ENCODE data around the gene SCN4B. TPM values are rescaled to one million over a fixed set of nuclear protein-coding genes. Genes with fewer than 3 reads are reported as not detected.

SCN4B gene
- total and polyA plus RNA-seq, 2 donors (not counting 3 experiments of a cell fraction or from before 2014, with no cell fraction given), result 0.06 to 0.13 TPM

- no peak overlapping the region for H3K4me3 ChIP-seq (replicated peaks in 1 of 3; ENCODE audit: insufficient read depth in 1 of 3, low read depth in 1 of 3, low read length in 3 of 3)
- no peaks in the 10 kb centered on the region for H3K36me3 ChIP-seq (ENCODE audit: control insufficient read depth in 2 of 2, extremely low read depth in 1 of 2, insufficient read depth in 2 of 2, low read length in 2 of 2)
- TF ChIP-seq GATA2 (IDR thresholded peaks at IDR 0.05; ENCODE audit: insufficient read depth, insufficient read length, low read depth, low read length), result no peak
- no peak for TF ChIP-seq MYC (IDR thresholded peaks at IDR 0.05; ENCODE audit: low read depth, low read length)
- no peak for TF ChIP-seq CTCF (IDR thresholded peaks at IDR 0.05; ENCODE audit: extremely low read depth in 1 of 2, insufficient read depth in 1 of 2, low read depth in 1 of 2, low read length in 2 of 2)
- intact Hi-C loops (cut with micrococcal nuclease) (no loop called here), dilution Hi-C loops (cut with MboI; ENCODE audit: extremely low pct_ligation_motif_present, low sequenced_read_pairs) (no loop called here)
- no peaks in the 10 kb centered on the region for H4K20me1 ChIP-seq (replicated peaks; ENCODE audit: control insufficient read depth, extremely low read depth, insufficient read depth, low read length)
- H3K27me3 ChIP-seq (ENCODE audit: control insufficient read depth in 2 of 2, insufficient read depth in 2 of 2, low read length in 2 of 2), result peaks cover 72 to 76% of the 10 kb centered on the region in 2 experiments
- H3K79me2 ChIP-seq (ENCODE audit: control insufficient read depth, insufficient read depth, low read length), result no peaks in the 10 kb centered on the region
- no peak overlapping the region for H3K27ac ChIP-seq (ENCODE audit: insufficient read depth, low read depth, low read length)
- FAIRE-seq (no peak), DNase-seq (ENCODE audit: low read depth, low spot score) (no peak)
- POLR2A ChIA-PET, result no interaction called here
- no peak overlapping the region for H2AFZ ChIP-seq (ENCODE audit: low read depth, low read length)
- BruUV-seq (replicated peaks), result no TSS peak
- no peaks in the 10 kb centered on the region for H3K9me3 ChIP-seq (replicated peaks; ENCODE audit: control insufficient read depth, insufficient read depth, low read length)
- H3K9me1 ChIP-seq (replicated peaks; ENCODE audit: control insufficient read depth, extremely low read depth, insufficient read depth, low read length), result no peaks in the 10 kb centered on the region
- H3K4me2 ChIP-seq (ENCODE audit: insufficient read depth, low read length), result no peak overlapping the region
- H3K9ac ChIP-seq (replicated peaks; ENCODE audit: extremely low read depth, insufficient read depth, low read length), result no peak overlapping the region
- CTCF ChIA-PET, result interaction anchor here (1.4 to 2.3 kb wide), 2 partner anchors 8 to 19 kb away, joined by 3 to 19 read pairs; no protein-coding TSS in a partner anchor
- peaks cover 3% of the 10 kb centered on the region for H3K4me1 ChIP-seq (ENCODE audit: control insufficient read depth, extremely low read depth, insufficient read depth, low read length)
Observed at GRCh38 chr11:118152020-118152551, 537 bp downstream of the SCN4B start.

GRCh38 chr11:118151431-118151830 lies 1.2 kb downstream of the SCN4B start:
- POLR2A ChIA-PET, result no interaction called here
- H3K27ac ChIP-seq (ENCODE audit: insufficient read depth, low read depth, low read length), result no peak overlapping the region
- DNase-seq (ENCODE audit: low read depth, low spot score) (no peak), FAIRE-seq (no peak)
- no peak overlapping the region for H2AFZ ChIP-seq (ENCODE audit: low read depth, low read length)
- H3K4me1 ChIP-seq (ENCODE audit: control insufficient read depth, extremely low read depth, insufficient read depth, low read length), result peaks cover 3% of the 10 kb centered on the region
- no peak overlapping the region for H3K4me2 ChIP-seq (ENCODE audit: insufficient read depth, low read length)
- dilution Hi-C loops (cut with MboI; ENCODE audit: extremely low pct_ligation_motif_present, low sequenced_read_pairs), result no loop called here
- BruUV-seq (replicated peaks), result no TSS peak
- no peaks in the 10 kb centered on the region for H3K36me3 ChIP-seq (ENCODE audit: control insufficient read depth in 2 of 2, extremely low read depth in 1 of 2, insufficient read depth in 2 of 2, low read length in 2 of 2)
- no peaks in the 10 kb centered on the region for H3K9me3 ChIP-seq (replicated peaks; ENCODE audit: control insufficient read depth, insufficient read depth, low read length)
- intact Hi-C loops (cut with micrococcal nuclease), result no loop called here
- H3K9ac ChIP-seq (replicated peaks; ENCODE audit: extremely low read depth, insufficient read depth, low read length), result no peak overlapping the region
- CTCF ChIA-PET, result interaction anchor here (2.3 kb wide), 1 partner anchor 20 kb away, joined by 19 read pairs; no protein-coding TSS in a partner anchor
- TF ChIP-seq MYC (IDR thresholded peaks at IDR 0.05; ENCODE audit: low read depth, low read length), result no peak
- TF ChIP-seq FOS (IDR thresholded peaks at IDR 0.05; ENCODE audit: borderline replicate concordance, insufficient read depth, low read length), result no peak
- TF ChIP-seq CTCF (IDR thresholded peaks at IDR 0.05; ENCODE audit: extremely low read depth in 1 of 2, insufficient read depth in 1 of 2, low read depth in 1 of 2, low read length in 2 of 2), result no peak
- no peak for TF ChIP-seq EZH2 (IDR thresholded peaks at IDR 0.05; ENCODE audit: borderline replicate concordance, low read depth, low read length, severe bottlenecking)
- no peak for TF ChIP-seq GATA2 (IDR thresholded peaks at IDR 0.05; ENCODE audit: insufficient read depth, insufficient read length, low read depth, low read length)
- TF ChIP-seq JUN (IDR thresholded peaks at IDR 0.05; ENCODE audit: borderline replicate concordance, insufficient read depth, insufficient read length, low read depth), result no peak
- no peak for TF ChIP-seq MAX (IDR thresholded peaks at IDR 0.05; ENCODE audit: insufficient read depth, insufficient read length)
- no peak for TF ChIP-seq POLR2A (IDR thresholded peaks at IDR 0.05; ENCODE audit: low read depth, low read length)
- no peak for TF ChIP-seq POLR2AphosphoS5 (IDR thresholded peaks at IDR 0.05; ENCODE audit: insufficient read depth, low read depth, low read length)
- H4K20me1 ChIP-seq (replicated peaks; ENCODE audit: control insufficient read depth, extremely low read depth, insufficient read depth, low read length), result no peaks in the 10 kb centered on the region
- no peak overlapping the region for H3K4me3 ChIP-seq (replicated peaks in 1 of 3; ENCODE audit: insufficient read depth in 1 of 3, low read depth in 1 of 3, low read length in 3 of 3)
- H3K9me1 ChIP-seq (replicated peaks; ENCODE audit: control insufficient read depth, extremely low read depth, insufficient read depth, low read length), result no peaks in the 10 kb centered on the region
- H3K27me3 ChIP-seq (ENCODE audit: control insufficient read depth in 2 of 2, insufficient read depth in 2 of 2, low read length in 2 of 2), result peaks cover 72 to 76% of the 10 kb centered on the region in 2 experiments
- H3K79me2 ChIP-seq (ENCODE audit: control insufficient read depth, insufficient read depth, low read length), result no peaks in the 10 kb centered on the region
